PC-9 (cell line): Measurements from ENCODE around the gene RBM25.

ENCODE experiments used
- EZH2 ChIP-seq: fragments of 200-600 bp; sonication (generic); IDR thresholded peaks from 2 replicates; pipeline ENCODE4 v1.8.0; 2017; ENCODE audit warnings: antibody characterized with exemption, low read depth
- TF ChIP-seq, protein P1 (sequence below): fragments of 200-600 bp; sonication (generic); conservative IDR thresholded peaks from 2 replicates; pipeline ENCODE4 v1.6.1; 2017; ENCODE audit warnings: mixed run types, antibody characterized with exemption, mild to moderate bottlenecking, moderate library complexity

DNA sequence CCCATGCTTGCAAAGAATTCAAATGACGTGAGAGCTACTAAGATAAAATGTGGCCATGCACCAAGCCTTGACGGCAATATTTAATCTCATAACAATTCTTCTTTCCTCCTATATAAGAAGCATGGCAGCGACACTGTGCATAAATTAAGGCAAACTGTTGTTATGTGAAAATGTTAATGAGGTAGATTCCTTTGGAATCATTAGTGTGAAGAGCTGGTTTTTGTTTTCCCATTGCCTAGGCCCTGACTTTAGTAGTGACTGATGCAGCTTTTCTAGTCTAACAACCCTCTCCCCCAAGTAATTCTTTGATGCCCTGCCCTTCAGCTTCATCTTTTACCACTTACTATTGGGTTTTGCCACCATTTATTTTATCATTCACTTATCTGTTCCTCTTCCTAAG is 67.4 kb downstream of the RBM25 start:
- no peak for TF ChIP-seq EZH2
- TF ChIP-seq, protein P1, sequence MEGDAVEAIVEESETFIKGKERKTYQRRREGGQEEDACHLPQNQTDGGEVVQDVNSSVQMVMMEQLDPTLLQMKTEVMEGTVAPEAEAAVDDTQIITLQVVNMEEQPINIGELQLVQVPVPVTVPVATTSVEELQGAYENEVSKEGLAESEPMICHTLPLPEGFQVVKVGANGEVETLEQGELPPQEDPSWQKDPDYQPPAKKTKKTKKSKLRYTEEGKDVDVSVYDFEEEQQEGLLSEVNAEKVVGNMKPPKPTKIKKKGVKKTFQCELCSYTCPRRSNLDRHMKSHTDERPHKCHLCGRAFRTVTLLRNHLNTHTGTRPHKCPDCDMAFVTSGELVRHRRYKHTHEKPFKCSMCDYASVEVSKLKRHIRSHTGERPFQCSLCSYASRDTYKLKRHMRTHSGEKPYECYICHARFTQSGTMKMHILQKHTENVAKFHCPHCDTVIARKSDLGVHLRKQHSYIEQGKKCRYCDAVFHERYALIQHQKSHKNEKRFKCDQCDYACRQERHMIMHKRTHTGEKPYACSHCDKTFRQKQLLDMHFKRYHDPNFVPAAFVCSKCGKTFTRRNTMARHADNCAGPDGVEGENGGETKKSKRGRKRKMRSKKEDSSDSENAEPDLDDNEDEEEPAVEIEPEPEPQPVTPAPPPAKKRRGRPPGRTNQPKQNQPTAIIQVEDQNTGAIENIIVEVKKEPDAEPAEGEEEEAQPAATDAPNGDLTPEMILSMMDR, result no peak
